Forelimb muscle (tissue), 1 donor: ENCODE measurements around the gene SLC44A2. TPM values are rescaled to one million over a fixed set of nuclear protein-coding genes. Genes with fewer than 3 reads are reported as not detected.

Experiments used
- DNase-seq: peaks from one replicate; pipeline ENCODE4 v3.0.0-alpha.2; 2013; ENCODE audit warnings: low read depth
- polyA plus RNA-seq: library from polyadenylated mRNA; unstranded; fragments of 120-200 nt; gene quantifications from one replicate; pipeline ENCODE4 v1.2.1, GENCODE V29; 2013; ENCODE audit not compliant: insufficient read length

SLC44A2 gene
- polyA plus RNA-seq, result 132 TPM

DNA sequence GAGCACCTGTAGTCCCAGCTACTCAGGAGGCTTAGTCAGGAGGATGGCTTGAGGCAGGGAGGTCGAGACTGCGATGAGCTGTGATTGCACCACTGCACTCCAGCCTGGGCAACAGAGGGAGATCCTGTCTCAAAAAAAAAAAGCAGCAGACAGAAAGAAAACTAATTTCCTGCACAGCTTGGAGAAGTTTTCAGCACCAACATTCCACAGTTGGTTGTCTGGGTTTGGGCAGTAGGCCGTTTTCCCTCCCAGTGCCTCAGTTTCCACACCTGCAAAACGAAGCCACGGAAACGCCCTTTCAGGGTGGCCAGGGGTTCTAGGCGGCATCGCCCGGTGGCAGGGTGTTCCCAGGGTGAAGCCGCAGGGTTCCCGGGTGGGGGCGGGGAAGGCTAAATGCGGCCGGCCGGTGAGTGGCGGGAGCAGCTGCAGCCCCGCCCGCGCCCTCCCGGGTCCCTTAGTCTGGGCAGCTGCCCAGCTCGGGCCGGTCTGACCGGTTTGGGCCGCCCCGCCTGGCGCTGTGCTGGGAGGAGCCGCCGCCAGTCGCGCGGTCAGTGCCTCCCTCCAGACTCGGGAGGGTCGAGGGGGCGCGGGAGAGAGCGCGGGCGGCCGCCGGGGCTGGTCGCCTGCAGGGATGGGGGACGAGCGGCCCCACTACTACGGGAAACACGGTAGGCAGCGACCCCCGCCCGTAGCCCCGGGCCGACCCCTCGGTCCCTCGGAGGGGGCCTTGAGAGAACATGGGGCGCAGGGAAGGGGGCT is at the start of gene SLC44A2:
SLC44A2 (plus strand) TSS at position 551 of the 759 bp plus-strand sequence; CDS start at position 632, 81 bp downstream.
- no peak for DNase-seq

DNA sequence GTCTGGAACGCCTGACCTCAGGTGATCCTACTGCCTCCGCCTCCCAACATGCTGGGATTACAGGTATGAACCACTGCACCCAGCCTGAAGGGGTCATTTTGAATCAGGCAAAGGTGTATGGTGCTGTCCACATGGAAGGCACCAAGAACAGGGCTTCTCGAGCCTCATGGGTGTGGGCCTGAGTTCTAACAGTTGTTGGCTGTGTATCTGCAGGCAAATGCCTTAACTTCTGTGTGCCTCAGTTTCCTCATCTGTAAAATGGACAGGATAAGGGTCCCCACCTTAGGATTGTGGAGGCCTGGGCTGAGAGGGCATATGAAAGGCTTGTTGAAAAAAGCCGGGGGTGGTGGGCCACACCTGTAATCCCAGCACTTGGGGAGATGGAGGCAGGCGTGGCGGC is 47.4 kb upstream of the SLC44A2 start:
- DNase-seq, result no peak

DNA sequence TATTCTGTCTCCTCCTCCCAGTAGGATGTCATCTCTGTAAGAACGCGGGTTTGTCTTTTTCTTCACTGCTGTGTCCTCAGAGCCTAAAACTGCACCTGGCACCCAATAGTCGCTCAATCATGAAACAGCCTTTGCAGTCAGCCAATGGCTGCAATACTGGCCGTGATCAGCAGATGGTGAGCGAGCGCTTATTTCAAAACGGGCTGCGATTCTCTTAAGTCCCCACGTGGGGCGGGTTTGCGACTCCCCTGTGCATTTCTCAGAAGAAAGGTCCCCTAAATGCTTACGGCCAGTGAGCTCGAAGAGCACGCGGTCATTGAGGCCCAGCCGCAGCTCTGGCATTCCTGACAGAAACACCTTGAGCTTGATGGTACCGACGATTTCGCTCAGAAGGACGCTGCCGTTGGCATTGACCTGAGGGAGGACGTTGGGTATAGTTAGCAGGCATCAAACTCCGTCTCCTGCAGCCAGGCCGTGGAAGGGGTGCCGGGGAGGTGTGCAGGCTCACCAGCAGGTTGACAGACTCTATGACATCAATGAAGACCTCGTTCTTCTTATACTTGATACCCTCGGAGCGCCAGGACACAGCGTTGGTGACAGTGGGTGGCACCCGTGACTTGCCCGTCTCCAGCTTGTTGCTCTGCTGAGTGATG is 44.2 kb upstream of the SLC44A2 start:
- DNase-seq, result peak; percentile 74

DNA sequence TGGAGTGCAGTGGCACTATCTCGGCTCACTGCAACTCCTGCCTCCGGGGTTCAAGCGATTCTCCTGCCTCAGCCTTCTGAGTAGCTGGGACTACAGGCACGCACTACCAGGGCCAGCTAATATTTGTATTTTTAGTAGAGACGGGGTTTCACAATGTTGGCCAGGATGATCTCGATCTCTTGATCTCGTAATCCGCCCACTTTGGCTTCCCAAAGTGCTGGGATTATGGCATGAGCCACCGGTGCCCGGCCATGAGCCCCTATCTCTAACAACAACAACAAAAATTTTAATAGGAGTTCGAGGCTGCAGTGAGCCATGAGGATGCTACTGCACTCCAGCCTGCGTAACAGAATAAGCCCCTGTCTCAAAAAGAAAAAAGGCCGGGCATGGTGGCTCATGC is 43.3 kb upstream of the SLC44A2 start:
- DNase-seq, result no peak

DNA sequence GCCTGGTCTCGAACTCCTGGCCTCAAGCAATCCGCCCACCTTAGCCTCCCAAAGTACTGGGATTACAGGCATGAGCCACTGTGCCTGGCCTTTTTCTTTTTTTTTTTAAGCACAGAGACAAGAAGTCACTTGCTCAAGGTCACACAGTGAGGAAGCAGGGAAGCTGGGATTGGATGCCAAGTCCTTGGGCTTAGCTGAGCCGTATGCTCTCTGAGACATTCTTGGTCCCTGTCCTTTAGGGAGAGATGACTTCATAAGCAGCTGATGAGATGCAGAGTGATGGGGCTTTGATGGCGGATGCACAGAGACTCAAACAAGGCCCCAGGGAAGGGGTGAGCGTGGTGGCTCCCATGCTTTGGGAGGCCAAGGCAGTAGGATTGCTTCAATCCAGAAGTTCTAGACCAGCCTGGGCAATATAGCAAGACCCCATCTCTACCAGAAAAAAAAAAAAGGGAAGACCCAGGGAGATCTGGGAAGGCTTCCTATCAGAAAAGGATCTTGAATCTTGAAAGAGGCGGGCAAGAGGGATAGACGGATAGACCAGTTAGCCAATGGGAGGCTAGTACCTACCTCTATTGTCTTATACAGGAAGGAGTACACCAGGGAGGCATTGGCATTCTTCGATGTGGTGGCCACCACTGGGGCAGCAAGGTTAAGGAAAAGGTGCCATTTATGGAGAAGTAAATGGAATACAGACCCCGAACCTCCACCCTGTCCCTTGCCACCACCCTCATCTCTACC is 42.1 kb upstream of the SLC44A2 start:
- DNase-seq, result no peak

DNA sequence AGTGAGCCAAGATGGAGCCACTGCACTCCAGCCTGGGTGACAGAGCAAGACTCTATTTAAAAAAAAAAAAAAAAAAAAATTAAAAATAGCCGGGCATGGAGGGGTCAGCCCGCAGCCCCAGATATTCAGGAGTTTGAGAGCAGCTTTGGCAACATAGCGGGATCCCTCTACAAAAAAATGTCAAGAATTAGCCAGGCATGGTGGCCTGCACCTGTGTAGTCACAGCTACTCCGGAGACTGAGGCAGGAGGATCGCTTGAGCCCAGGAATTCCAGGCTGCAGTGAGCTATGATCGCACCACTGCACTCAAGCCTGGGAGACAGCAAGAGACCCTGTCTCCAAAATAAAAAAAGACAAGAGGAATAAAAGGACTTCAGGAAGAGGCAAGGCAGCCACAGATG is 39.0 kb upstream of the SLC44A2 start:
- DNase-seq, result no peak

DNA sequence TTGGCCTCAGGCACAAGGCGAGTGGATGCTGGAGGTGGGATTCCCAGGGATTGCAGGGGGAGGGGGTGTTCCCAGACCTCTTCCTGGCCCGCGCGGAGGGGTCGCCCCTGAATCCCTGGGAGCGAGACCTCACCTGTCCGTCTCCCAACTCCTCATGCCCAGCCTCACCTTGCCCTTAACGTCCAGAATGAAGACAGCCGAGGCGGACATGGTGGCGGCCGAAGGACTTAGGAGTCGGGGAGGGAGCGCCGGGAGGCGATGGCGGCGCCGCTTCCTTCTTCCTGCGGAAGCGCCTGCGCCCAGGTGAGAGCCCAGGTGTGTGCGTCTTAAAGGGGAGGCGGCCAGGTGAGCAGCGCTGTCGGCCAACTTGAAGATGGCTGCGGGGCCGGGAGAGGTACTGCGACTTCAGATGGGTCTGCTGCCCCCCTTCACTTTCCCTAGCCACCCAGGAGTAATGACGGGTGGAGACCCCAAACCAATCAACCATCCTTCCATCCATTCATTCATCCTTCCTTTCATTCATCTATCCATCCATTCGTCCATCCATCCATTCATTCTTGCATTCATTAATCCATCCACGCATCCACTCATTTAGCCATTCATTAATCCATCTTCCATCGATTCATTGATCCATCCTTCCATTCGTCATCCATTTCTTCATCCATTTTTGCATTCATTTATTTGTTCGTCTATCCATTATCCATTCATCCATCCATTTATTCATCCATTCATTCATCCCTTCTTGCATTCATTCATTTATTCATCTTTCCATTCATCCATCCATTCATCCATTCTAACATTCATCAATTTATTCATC is 38.1 kb upstream of the SLC44A2 start, which contains the start of gene AP1M2:
AP1M2 (minus strand) TSS at position 291 of the 817 bp plus-strand sequence; CDS start at position 210, 81 bp downstream.
- no peak for DNase-seq

DNA sequence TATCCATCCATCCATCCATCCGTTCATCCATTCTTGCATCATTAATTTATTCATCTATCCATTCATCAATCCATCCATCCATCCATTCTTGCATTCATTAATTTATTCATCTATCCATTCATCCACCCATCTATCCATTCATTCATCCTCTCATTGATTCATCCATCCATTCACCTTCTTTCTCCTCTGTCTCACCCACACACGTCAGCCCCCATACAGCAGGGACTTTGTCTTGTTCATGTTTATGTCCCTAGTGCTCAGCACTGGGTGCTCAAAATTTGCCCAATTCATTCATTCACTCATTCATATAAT is 37.6 kb upstream of the SLC44A2 start:
- DNase-seq, result no peak

DNA sequence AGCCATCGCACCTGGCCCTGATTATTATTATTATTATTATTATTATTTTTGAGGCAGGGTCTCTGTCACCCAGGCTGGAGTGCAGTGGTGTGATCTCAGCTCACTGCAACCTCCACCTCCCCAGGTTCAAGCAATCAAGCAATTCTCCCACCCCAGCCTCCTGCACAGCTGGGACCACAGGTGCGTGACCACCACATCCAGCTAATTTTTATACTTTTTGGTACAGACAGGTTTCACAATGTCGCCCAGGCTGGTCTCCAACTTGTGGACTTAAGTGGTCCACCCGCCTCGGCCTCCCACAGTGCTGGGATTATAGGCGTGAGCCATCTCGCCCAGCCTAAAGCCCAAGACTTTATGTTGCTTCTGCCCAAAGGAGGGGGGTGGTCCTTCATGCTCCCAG is 32.2 kb upstream of the SLC44A2 start:
- no peak for DNase-seq

DNA sequence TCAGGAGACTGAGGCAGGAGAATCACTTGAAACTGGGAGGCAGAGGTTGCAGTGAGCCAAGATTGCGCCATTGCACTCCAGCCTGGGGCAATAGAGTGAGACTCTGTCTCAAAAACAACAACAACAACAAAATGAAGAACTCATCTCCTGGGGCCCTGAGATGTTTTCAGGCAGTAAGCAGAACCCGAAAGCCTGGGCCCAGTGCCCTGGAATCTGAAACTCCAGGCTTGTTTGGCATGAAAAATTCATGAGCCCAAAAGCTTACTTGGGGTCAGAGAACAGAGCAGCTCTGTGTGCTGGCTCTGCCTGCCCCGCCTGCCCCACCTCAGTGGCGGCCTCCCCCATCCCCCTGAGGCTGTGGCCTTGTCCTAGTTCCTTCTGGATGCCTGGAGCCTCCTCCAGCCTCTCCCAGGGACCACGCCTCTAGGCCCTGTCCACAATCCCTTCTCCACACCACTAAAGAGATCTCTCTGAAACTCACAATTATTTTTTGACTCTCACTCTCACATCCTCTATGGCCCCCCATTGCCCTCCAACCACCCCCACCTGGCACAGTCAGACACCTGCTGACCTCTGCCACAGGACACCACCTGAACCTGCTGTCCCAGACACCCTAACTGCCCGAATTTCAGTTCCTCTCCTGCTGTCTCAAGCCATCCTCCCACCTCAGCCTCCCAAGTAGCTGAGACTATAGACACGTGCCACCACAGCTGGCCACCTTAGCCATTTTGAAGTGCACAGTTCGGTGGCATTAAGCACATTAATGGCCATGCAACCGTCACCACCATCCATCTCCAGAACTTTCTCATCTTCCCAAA is 31.3 kb upstream of the SLC44A2 start:
- no peak for DNase-seq

DNA sequence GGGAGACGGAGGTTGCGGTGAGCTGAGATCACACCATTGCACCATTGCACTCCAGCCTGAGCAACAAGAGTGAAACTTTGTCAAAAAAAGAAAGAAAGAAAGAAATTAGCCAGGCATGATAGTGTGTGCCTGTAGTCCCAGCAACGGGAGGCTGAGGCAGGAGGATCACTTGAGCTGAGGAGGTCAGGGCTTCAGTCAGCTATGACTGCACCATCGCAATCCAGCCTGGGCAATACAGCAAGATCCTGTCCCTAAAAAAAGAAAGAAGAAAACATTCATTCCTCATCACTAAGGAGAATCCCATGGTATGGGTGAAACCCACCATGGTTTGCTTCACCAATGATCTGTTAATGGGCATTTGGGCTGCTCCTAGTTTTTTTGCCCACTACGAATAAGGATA is 25.2 kb upstream of the SLC44A2 start:
- no peak for DNase-seq

DNA sequence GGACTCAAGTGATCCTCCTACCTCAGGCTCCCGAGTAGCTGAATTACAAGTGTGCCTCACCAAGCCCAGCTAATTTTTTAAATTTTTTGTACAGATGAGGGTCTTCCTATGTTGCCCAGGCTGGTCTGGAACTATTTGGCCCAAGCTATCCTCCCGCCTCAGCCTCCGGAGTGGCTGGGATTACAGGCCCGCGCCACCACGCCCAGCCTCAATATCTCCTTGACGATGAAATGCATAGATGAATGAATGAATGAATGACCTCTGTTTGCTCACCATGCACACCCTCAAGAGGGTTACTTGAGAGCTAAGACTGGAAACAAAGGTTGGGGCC is 23.4 kb upstream of the SLC44A2 start:
- no peak for DNase-seq

DNA sequence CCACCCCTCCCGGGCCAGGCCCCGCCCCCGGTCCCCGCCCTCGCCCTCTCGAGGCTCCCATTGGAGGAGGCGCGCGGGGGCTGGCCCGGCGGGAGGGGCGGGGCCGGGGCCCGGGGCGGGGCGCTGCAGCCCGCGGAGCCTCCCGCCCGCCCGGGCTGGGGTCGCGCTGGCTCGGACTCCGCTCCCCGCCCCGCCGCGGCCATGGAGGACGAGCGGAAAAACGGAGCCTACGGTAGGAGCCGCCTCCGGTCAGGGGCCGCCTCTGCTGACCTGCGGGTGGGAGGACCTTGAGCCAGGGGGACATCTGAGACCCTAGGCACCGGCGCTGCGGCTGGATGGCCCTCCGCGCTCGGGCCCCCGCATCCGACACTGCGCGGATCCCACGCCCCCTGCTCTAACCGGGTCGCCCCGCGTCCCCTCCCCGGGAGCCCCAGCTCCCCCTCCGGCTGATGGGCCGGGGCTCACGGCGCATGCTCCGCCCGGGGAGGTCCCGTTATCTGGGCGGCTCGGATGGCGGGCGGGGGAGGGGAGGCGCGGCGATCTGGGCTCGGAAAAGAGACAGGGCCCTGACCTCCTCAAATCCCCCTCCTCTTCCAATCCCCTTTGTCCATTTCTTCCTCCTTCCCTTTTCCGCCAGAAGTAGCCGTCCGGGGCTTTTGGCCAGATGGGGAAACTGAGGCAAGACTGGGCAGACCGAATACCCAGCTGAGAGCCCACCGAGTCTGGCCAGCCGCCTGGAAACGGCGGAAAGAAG is 22.8 kb upstream of the SLC44A2 start:
- no peak for DNase-seq

DNA sequence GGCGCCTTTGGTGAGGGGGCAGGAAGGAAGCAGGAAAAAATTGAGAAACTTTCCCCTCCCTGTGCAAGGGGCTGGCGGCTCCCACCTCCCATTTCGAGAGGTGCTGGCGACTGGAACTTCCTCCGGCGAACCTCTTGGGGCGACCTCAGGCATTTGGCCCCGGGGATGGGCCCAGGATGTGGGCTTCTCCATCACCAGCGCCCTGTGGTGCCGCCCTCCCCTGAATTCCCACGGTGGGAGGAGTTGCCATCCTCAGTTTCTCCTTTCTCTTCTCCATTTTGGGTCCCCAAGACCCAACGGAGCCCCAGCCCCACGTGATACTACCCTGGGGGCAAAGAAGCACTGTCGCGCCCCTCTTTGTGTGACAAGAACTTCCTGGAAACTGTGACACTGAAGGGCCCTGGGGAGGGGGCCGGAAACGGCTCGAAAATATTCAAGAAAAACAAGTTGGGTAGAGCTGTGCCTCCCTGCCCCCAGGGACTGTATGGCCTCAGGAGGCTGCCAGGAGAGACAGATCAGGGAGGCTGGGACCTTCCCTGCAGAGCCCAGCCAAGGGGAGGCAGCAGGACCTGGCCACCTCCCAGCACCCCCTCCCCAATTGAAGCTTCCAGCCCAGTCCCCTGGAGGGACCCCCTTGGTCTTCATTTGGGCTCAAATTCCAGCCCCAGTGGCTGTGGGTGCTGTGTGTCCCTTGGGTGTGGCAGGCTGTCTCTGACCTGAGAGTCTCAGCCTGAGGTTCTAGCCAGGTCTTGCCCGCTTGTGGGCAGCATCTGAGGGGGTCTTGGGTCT is 22.1 kb upstream of the SLC44A2 start:
- no peak for DNase-seq

DNA sequence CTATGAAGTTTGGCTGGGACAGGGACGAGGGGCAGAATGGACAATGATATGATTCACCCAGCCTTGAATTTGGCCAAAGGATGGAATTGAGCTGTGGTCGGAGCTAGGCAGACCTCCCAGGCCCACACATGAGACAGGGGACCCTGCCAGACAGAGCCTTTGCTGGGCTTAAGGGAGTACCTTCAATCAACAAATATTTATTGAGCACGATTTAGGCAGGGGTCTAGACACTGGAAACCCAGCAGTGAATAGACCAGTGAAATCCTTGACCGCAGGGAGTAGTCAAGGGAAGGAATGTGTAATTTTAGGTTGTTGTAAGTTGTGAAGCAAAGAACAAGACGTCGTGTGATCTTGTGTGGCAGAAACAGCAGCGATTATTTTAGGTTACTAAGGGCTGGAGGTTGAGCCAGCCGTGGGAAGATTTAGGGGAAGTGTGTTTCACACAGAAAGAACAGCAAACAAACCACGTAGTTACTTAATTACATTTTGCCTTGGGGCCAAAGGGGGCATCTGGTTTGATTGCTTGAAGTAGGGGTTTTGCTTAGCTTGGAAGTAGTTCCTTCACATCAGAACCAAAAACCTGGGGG is 21.4 kb upstream of the SLC44A2 start:
- DNase-seq, result no peak

DNA sequence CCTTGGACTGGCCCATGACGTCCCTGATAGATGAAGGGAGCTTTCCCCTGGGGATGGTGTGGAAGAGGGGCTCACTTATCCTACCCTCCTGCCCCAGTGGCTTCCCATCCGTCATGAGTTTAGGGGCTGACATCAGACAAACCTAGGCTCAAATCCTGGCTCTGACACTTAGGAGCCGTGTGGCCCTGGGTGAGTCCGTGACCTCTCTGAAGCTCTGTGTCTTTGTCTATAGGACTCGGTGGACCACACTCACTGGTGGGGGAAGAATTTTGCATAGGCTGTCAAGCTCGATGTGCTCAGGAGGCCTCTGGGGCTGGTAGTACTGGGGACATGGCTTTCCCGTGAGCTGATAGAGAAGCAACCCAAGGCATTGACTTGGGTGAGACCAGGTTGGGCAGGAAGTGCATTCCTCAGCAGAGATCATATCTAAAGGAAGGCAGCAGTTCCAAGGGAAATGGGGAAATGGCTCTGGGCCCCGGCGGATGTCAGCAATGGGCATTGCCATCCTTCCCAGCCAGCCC is 20.8 kb upstream of the SLC44A2 start:
- no peak for DNase-seq

DNA sequence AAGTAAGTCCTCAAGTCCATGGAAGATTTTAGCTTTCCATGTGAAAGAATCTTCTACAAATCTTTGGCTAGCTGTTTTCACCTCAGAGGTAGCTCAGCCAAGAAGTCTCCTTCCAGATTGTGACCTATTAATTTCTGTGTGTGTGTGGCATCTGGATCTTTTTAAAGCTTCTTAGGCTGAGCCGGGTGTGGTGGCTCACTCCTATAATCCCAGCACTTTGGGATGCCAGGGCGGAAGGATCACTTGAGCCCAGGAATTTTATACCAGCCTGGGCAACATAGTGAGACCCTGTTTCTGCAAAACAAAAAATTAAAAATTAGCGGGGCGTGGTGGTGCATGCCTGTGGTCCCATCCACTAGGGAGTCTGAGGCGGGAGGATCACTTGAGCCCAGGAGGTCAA is 13.4 kb upstream of the SLC44A2 start:
- DNase-seq, result no peak

DNA sequence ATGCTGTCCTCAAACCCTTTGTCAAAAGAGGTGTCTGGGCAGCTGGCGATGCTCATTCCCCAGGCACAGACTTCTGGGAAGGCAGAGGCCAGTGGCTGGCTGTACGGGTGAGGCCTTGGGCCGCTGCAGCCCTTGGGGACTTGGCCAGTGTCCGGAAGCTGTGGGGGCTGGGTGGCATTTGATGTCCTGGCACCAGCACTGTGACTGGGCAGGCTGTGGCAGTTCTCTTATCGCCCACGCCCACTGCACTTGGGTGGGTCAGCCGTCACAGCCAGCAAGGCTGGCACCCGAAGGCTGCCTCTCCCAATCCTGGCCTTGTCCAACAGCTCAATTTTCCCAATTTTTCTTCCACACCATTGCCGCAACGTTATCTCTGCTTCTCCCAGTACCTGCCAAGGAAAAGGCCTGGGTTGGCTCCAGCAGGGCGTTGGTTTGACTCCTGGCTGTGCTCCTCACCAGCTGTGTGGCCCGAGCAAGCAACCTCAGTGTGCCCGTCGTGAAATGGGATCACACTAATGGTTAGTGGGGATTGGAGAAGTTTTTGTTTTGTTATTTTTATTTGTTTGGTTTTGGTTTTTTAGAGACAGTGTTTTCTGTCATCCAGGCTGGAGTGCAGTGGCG is 12.7 kb upstream of the SLC44A2 start:
- no peak for DNase-seq
